NCI-H1930 (cell line): ENCODE results near the gene GPC5.

ENCODE experiments used
- DNase-seq, 2 experiments: peaks; one replicate each; lab custom pipeline; 2025; lab: John Stamatoyannopoulos, UW

The GPC5 gene

GRCh38 chr13:92164822-92165221 is 766.4 kb downstream of the GPC5 start:
- no peak for DNase-seq

- no peak for DNase-seq
Observed at GRCh38 chr13:92172191-92172590, 773.8 kb downstream of the GPC5 start.

GRCh38 chr13:92173254-92173653 is 774.8 kb downstream of the GPC5 start:
- DNase-seq: no peak

- no peak for DNase-seq
Observed at GRCh38 chr13:92175330-92175729, 776.9 kb downstream of the GPC5 start.

- no peak for DNase-seq
Observed at GRCh38 chr13:92177966-92178365, 779.5 kb downstream of the GPC5 start.

GRCh38 chr13:92179223-92179622 is 780.8 kb downstream of the GPC5 start:
- no peak for DNase-seq

GRCh38 chr13:92187378-92187989 is 789.1 kb downstream of the GPC5 start:
- no peak for DNase-seq

- DNase-seq: no peak
Observed at GRCh38 chr13:92188574-92188973, 790.2 kb downstream of the GPC5 start.

GRCh38 chr13:92196591-92197256 is 798.3 kb downstream of the GPC5 start:
- DNase-seq: no peak

GRCh38 chr13:92197669-92198068 is 799.2 kb downstream of the GPC5 start:
- DNase-seq: no peak

GRCh38 chr13:92218615-92219014 is 820.2 kb downstream of the GPC5 start:
- no peak for DNase-seq

- DNase-seq: no peak
Observed at GRCh38 chr13:92221916-92222315, 823.5 kb downstream of the GPC5 start.

- no peak for DNase-seq
Observed at GRCh38 chr13:92224052-92224821, 825.8 kb downstream of the GPC5 start.

GRCh38 chr13:92224825-92225224 is 826.4 kb downstream of the GPC5 start:
- no peak for DNase-seq

- no peak for DNase-seq
Observed at GRCh38 chr13:92225861-92226260, 827.4 kb downstream of the GPC5 start.

- no peak for DNase-seq
Observed at GRCh38 chr13:92232871-92233270, 834.5 kb downstream of the GPC5 start.

GRCh38 chr13:92251671-92252210 is 853.3 kb downstream of the GPC5 start:
- DNase-seq: no peak

- no peak for DNase-seq
Observed at GRCh38 chr13:92255526-92255925, 857.1 kb downstream of the GPC5 start.

GRCh38 chr13:92256211-92256610 is 857.8 kb downstream of the GPC5 start:
- no peak for DNase-seq

GRCh38 chr13:92259046-92259445 is 860.6 kb downstream of the GPC5 start:
- DNase-seq: no peak

- DNase-seq: no peak
Observed at GRCh38 chr13:92259523-92259922, 861.1 kb downstream of the GPC5 start.

- no peak for DNase-seq
Observed at GRCh38 chr13:92260363-92260762, 861.9 kb downstream of the GPC5 start.
